CD14-positive monocyte (primary cell): ENCODE data around the gene ARF5. TPM values are rescaled to one million over a fixed set of nuclear protein-coding genes. Genes with fewer than 3 reads are reported as not detected.
A peak's percentile ranks its signal among the peaks of the same experiment; 100 is the strongest.

ENCODE experiments used
- DNase-seq, 3 donors: peaks; one replicate each; pipeline ENCODE4 v3.0.0-alpha.2; 2011 to 2022
- H2AFZ ChIP-seq: 2 replicates; pipeline ENCODE4 v1.6.0; 2012; ENCODE audit warnings: mild to moderate bottlenecking, low read depth, low read length, inconsistent platforms; ENCODE audit not compliant: insufficient read depth, poor library complexity, severe bottlenecking
- H3K27ac ChIP-seq, 2 donors: 1 replicate in 1 of 2; 2 replicates in 1 of 2; pipeline ENCODE4 v1.5.1; 2012 to 2013; ENCODE audit warnings: low read length in 2 of 2, control low read depth in 1 of 2, inconsistent platforms in 1 of 2, low read depth in 1 of 2, mild to moderate bottlenecking in 1 of 2
- H3K27me3 ChIP-seq, 2 donors: one replicate each; pipeline versions ENCODE4 v1.6.0 to v1.6.1; 2011 to 2013; ENCODE audit warnings: low read length in 2 of 2; ENCODE audit not compliant: control insufficient read depth in 2 of 2, insufficient read depth in 2 of 2
- H3K36me3 ChIP-seq, 2 donors: replicated peaks in 1 of 2; 1 replicate in 1 of 2; 2 replicates in 1 of 2; pipeline versions ENCODE4 v1.5.1 to v1.6.1; 2012 to 2013; ENCODE audit warnings: low read length in 2 of 2, control low read depth in 1 of 2, inconsistent platforms in 1 of 2, mild to moderate bottlenecking in 1 of 2; ENCODE audit not compliant: insufficient read depth in 2 of 2, control insufficient read depth in 1 of 2
- H3K4me1 ChIP-seq, 2 donors: 1 replicate in 1 of 2; 2 replicates in 1 of 2; pipeline versions ENCODE4 v1.5.1 to v1.6.1; 2012 to 2013; ENCODE audit warnings: low read length in 2 of 2, control low read depth in 1 of 2, inconsistent platforms in 1 of 2, mild to moderate bottlenecking in 1 of 2, moderate library complexity in 1 of 2; ENCODE audit not compliant: insufficient read depth in 2 of 2, control insufficient read depth in 1 of 2
- H3K4me2 ChIP-seq: replicated peaks from 2 replicates; pipeline ENCODE3; 2012; ENCODE audit warnings: low read length, moderate library complexity, mild to moderate bottlenecking; ENCODE audit not compliant: poor library complexity, severe bottlenecking; ENCODE audit errors: extremely low read depth
- H3K4me3 ChIP-seq, 3 experiments: fragments of 200-600 bp in 1 of 3; sonication (generic) in 1 of 3; replicated peaks in 1 of 3; 1 replicate in 2 of 3; 2 replicates in 1 of 3; pipeline ENCODE4 v1.5.1; 2011 to 2013; ENCODE audit warnings: low read length in 3 of 3, mild to moderate bottlenecking in 3 of 3, control low read depth in 2 of 3, low read depth in 2 of 3, inconsistent platforms in 1 of 3, moderate library complexity in 1 of 3
- H3K79me2 ChIP-seq: 2 replicates; pipeline ENCODE4 v1.6.0; 2012; ENCODE audit warnings: mild to moderate bottlenecking, control low read depth, inconsistent platforms, low read length, moderate library complexity; ENCODE audit not compliant: insufficient read depth
- H3K9ac ChIP-seq: 2 replicates; pipeline ENCODE4 v1.6.0; 2017; ENCODE audit warnings: low read length, mild to moderate bottlenecking; ENCODE audit not compliant: insufficient read depth, poor library complexity, severe bottlenecking
- H3K9me3 ChIP-seq, 2 donors: replicated peaks in 1 of 2; 1 replicate in 1 of 2; 2 replicates in 1 of 2; pipeline versions ENCODE4 v1.5.1 to v1.6.1; 2012 to 2013; ENCODE audit warnings: low read length in 2 of 2, control low read depth in 1 of 2; ENCODE audit not compliant: control insufficient read depth in 1 of 2, insufficient read depth in 1 of 2
- H4K20me1 ChIP-seq: 2 replicates; pipeline ENCODE4 v1.6.0; 2012; ENCODE audit warnings: mild to moderate bottlenecking, low read length, control low read depth, moderate library complexity; ENCODE audit not compliant: insufficient read depth
- H3K27ac Mint-ChIP-seq, 7 donors: one replicate each; pipeline ENCODE4 v1.8.0; 2020; ENCODE audit warnings: mild to moderate bottlenecking in 7 of 7, mixed read lengths in 7 of 7, moderate library complexity in 6 of 7, inconsistent platforms in 2 of 7
- H3K27me3 Mint-ChIP-seq, 3 donors: one replicate each; pipeline ENCODE4 v1.8.0; 2021 to 2022; ENCODE audit warnings: low read depth in 3 of 3, mild to moderate bottlenecking in 3 of 3, mixed read lengths in 3 of 3, moderate library complexity in 3 of 3, inconsistent platforms in 1 of 3
- H3K36me3 Mint-ChIP-seq, 2 donors: one replicate each; pipeline ENCODE4 v1.8.0; 2020; ENCODE audit warnings: mixed read lengths in 2 of 2, inconsistent platforms in 1 of 2, mild to moderate bottlenecking in 1 of 2
- H3K4me1 Mint-ChIP-seq: one replicate; pipeline ENCODE4 v1.8.0; 2020; ENCODE audit warnings: mild to moderate bottlenecking, mixed read lengths
- H3K4me3 Mint-ChIP-seq, 2 donors: one replicate each; pipeline ENCODE4 v1.8.0; 2020; ENCODE audit warnings: mild to moderate bottlenecking in 2 of 2, mixed read lengths in 2 of 2, moderate library complexity in 1 of 2
- H3K9me3 Mint-ChIP-seq, 7 donors: one replicate each; pipeline ENCODE4 v1.8.0; 2020 to 2022; ENCODE audit warnings: mixed read lengths in 7 of 7, mild to moderate bottlenecking in 6 of 7, moderate library complexity in 6 of 7, inconsistent platforms in 2 of 7
- WGBS: methylation state at CpG from one replicate; pipeline ENCODE4 v1.1.5; 2013; ENCODE audit warnings: missing lambda C conversion rate; ENCODE audit not compliant: insufficient coverage; 5-methylcytosine and 5-hydroxymethylcytosine counted together
- intact Hi-C, 2 donors: fragments of 100-400 bp; cut with micrococcal nuclease; formaldehyde crosslinking; loops; one replicate each; pipeline versions ENCODE4 v1.15.0 to v1.15.1; 2023
- polyA plus RNA-seq, 3 donors: library from polyadenylated mRNA; depleted of rRNA in 1 of 3; unstranded in 2 of 3; stranded (reverse) in 1 of 3; fragments of 300-500 nt in 2 of 3; fragments of >200 nt in 1 of 3; fragmentation: Illumina TruSeq in 2 of 3; gene quantifications; 1 replicate in 2 of 3; 2 replicates in 1 of 3; pipeline ENCODE4 v1.2.3, GENCODE V29; 2012 to 2021
- TF ChIP-seq, protein P1 (sequence below): fragments of 200-600 bp; IDR thresholded peaks from one replicate; pipeline ENCODE4 v1.8.0; 2022; ENCODE audit warnings: antibody characterized with exemption, mild to moderate bottlenecking

The ARF5 gene
- polyA plus RNA-seq, 3 donors: 278 to 408 (median 313) TPM

DNA sequence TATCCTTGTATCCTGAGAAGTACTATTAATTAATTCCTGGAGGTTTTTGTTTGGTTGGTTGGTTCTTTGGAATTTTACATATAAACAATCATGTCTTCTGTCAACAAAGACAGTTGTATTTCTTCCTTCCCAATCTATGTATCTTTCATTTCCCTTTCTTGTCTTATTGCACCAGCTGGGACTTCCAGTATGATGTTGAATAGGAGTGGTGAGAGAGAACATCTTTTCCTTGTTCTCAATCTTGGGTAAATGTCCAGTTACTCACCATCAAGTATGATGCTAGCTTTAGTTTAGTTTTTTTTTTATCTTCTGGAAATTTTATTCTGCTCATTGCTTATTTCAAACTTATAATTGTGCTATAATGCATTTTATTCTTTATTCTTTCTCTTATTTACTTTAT lies 37.1 kb downstream of the ARF5 start:
- Mint-ChIP-seq H3K36me3 (no peaks in the 10 kb centered on the region), H3K27ac (no peak overlapping the region), H3K27me3 (peaks cover 15 to 32% (median 15%) of the 10 kb centered on the region in 3 donors), H3K9me3 (peaks cover 0 to 13% (median 7%) of the 10 kb centered on the region in 7 donors), H3K4me3 (no peak overlapping the region), H3K4me1 (peaks cover 13% of the 10 kb centered on the region)
- Histone ChIP-seq H3K79me2 (no peaks in the 10 kb centered on the region), H3K4me1 (no peaks in the 10 kb centered on the region), H3K4me2 (no peak overlapping the region), H3K36me3 (no peaks in the 10 kb centered on the region), H4K20me1 (no peaks in the 10 kb centered on the region), H3K9ac (no peak overlapping the region), H3K27me3 (peaks cover 10 to 23% of the 10 kb centered on the region in 2 donors), H3K4me3 (no peak overlapping the region), H3K9me3 (no peaks in the 10 kb centered on the region), H2AFZ (no peak overlapping the region), H3K27ac (no peak overlapping the region)
- no peak for DNase-seq
- TF ChIP-seq, protein P1, sequence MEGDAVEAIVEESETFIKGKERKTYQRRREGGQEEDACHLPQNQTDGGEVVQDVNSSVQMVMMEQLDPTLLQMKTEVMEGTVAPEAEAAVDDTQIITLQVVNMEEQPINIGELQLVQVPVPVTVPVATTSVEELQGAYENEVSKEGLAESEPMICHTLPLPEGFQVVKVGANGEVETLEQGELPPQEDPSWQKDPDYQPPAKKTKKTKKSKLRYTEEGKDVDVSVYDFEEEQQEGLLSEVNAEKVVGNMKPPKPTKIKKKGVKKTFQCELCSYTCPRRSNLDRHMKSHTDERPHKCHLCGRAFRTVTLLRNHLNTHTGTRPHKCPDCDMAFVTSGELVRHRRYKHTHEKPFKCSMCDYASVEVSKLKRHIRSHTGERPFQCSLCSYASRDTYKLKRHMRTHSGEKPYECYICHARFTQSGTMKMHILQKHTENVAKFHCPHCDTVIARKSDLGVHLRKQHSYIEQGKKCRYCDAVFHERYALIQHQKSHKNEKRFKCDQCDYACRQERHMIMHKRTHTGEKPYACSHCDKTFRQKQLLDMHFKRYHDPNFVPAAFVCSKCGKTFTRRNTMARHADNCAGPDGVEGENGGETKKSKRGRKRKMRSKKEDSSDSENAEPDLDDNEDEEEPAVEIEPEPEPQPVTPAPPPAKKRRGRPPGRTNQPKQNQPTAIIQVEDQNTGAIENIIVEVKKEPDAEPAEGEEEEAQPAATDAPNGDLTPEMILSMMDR: no peak
- intact Hi-C loops: no loop called here

DNA sequence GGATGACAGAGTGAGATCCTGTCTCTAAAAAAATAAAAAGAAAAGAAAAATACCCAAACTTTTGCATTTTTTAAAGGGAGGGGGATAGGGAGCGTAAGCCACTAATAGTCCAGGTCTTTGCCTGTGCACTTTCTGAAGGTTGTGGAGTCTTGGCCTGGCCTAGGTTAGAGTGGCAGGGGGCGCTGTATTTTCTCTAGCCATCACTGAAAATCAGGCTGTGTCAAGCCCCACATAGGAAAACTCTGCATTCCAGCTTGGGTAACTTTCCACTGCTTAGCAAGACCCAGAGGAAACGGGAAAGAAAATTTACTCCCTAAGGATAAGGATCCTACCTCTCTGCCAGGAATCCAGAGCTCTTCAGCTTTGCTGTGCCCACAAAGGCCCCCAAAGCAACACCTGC lies 40.2 kb downstream of the ARF5 start:
- Mint-ChIP-seq H3K4me3 (no peak overlapping the region), H3K9me3 (peaks cover 0 to 13% (median 7%) of the 10 kb centered on the region in 7 donors), H3K4me1 (peaks cover 4% of the 10 kb centered on the region), H3K27ac (peak overlapping the region in 2 of 7 donors; percentile 2 to 27), H3K36me3 (no peaks in the 10 kb centered on the region), H3K27me3 (peaks cover 4 to 8% (median 6%) of the 10 kb centered on the region in 3 donors)
- no peak overlapping the region for H3K4me3 ChIP-seq
- no peak for DNase-seq
- no peaks in the 10 kb centered on the region for H3K4me1 ChIP-seq
- no peaks in the 10 kb centered on the region for H3K9me3 ChIP-seq
- H3K9ac ChIP-seq: no peak overlapping the region
- no peak overlapping the region for H3K27ac ChIP-seq
- H4K20me1 ChIP-seq: no peaks in the 10 kb centered on the region
- H3K79me2 ChIP-seq: no peaks in the 10 kb centered on the region
- H2AFZ ChIP-seq: no peak overlapping the region
- 80% methylated on average over 1 of the region's 3 CpGs for WGBS
- intact Hi-C loops: no loop called here
- peaks cover 0 to 2% of the 10 kb centered on the region in 2 donors for H3K27me3 ChIP-seq
- no peak overlapping the region for H3K4me2 ChIP-seq
- no peaks in the 10 kb centered on the region for H3K36me3 ChIP-seq
- TF ChIP-seq, protein P1: no peak
